Stimulated activated CD4-positive, alpha-beta T cell treated with anti-CD3 and anti-CD28 coated beads, Interleukin-4, amount 100 ng/mL, for 48 hours (primary cell): ENCODE measurements around the gene ABCC6.
"Not testable (repeated sequence)": the region's sequence is repeated elsewhere in the genome, so short reads cannot be mapped to it uniquely, and the experiment has no call there.

Experiments
- DNase-seq, 2 donors: peaks; one replicate each; pipeline ENCODE4 v3.0.0-alpha.2; 2020; ENCODE audit warnings: low read depth in 2 of 2

Gene ABCC6

GRCh38 chr16:16112450-16113053 lies 110.7 kb downstream of the ABCC6 start:
- no peak for DNase-seq

DNA sequence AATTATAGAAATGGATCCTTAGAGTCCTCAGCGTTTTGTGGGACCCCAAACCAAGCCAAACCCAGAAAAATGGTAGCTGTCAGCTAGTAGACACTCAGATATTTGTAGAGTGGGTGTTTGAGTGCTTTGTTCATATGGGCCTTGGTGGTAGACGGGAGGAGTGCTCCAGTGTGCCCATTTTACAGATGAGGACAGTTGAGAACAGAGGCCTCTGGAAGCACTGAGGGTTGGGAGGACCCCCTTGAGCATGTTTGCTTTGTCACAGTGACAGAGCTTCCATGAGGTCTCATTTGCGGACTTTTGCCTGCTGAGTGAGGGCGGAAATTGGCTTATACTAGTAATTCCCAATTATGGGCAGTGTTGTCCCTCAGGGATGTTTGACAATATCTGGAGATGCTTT lies 111.7 kb downstream of the ABCC6 start:
- no peak for DNase-seq

- DNase-seq = no peak
Measured at GRCh38 chr16:16110111-16110490, 113.2 kb downstream of the ABCC6 start.

DNA sequence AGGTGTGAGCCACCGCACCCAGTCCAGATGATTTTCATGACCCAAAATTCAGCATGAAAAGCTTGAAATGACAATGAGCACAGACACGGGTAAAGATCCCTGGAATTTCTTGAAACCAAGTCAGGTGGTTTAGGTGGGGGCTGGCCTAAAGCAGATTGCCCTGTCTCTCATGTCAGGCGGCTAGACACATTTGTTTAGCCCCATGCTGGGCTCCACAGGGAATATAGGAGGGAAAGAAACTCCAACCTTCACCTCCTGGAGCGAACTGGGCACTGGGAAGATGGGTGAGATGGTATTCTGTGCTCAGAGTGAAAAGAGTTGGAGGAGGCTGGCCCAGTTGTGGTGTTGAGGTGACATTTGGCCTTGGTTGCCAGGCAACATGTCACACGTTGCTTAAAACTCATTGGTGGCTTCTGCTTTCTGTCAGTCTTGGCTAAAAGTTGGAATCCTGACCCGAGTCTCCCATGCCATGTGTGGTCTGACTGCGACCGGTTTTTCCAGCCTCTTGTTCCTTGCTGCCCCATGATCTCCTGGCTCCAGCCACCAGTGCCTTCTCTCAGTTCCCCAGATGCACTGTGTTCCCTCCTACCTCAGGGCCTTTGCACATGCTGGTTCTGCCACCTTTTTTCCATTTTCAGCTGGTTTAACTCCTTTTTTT lies 113.7 kb downstream of the ABCC6 start:
- DNase-seq = no peak

GRCh38 chr16:16108759-16109158 lies 114.5 kb downstream of the ABCC6 start:
- no peak for DNase-seq

DNA sequence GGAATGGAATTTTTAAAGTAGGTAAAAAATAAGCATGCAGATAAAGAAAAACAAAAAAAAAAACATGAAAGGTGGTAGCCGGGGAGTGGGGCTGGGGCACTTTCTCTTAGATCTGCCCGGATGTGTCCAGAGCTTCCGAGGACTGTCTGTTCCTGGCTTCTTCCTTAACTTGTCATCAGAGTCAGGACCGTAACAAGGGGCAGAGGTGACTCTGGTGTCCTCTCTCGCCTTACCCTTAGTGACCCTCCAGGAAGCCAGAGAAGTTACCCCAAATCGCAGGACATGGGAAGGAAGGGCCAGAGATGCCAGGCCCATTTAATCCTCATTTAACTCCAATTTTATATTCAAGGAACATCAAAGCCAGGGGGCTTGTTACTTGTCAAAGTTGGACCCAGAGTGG lies 115.5 kb downstream of the ABCC6 start:
- DNase-seq = no peak

- no peak for DNase-seq
Measured at GRCh38 chr16:16106466-16106865, 116.8 kb downstream of the ABCC6 start.

DNA sequence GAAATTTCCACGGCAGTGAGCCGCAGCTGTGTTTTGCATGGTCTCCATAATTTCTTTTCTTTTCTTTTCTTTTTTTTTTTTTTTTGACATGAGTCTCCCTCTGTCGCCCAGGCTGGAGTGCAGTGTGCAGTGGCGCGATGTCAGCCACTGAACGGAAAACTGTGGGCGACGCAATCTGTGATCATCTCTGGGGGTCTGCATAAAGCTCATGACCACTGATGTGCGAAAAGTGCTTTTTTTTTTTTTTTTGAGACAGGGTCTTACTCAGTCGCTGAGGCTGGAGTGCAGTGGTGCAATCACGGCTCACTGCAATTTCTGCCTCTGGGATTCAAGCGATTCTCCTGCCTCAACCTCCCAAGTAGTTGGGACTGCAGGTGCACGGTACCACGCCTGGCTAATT lies 117.6 kb downstream of the ABCC6 start:
- no peak for DNase-seq

- not testable (repeated sequence) for DNase-seq
Measured at GRCh38 chr16:16104804-16105141, 118.5 kb downstream of the ABCC6 start.

- DNase-seq = not testable (repeated sequence)
Measured at GRCh38 chr16:16104132-16104803, 119.0 kb downstream of the ABCC6 start.

DNA sequence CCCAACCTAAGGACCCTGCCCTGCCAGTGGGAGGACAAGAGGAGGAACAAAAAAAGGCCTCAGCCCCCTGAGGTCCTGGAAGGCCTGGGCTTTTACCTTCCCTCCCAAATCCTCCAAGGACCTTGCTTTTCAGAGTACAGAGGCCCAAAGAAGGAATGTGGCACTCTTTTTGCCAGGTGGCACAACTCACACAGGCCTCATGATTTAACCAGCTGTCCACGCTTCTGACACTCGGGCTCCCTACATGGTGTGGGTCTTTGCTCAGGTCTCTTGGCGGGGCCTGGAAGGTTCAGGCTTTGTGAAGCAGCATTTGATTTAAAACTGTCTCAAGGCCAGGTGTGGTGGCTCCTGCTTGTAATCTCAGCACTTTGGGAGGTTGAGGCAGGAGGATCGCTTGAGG lies 120.6 kb downstream of the ABCC6 start:
- no peak for DNase-seq

DNA sequence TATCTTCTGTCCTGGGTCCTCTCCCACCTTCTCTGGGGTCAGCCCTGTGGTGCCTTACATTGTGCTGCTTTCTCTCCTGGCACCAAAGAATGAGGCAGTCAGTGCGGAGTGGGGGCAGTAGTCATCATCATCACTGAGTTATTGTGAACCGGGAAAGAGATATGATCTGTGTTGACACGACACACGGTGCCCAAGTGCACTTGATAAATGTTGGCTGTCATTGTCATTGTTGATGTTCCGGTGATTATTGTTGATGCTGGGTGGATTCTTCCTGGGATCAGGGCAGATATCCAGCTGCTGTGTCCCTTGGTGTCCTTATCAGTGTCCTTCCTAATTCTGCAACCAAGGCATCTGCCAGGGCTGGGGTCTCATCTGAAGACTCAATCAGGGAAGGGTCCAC lies 121.7 kb downstream of the ABCC6 start:
- DNase-seq = no peak

DNA sequence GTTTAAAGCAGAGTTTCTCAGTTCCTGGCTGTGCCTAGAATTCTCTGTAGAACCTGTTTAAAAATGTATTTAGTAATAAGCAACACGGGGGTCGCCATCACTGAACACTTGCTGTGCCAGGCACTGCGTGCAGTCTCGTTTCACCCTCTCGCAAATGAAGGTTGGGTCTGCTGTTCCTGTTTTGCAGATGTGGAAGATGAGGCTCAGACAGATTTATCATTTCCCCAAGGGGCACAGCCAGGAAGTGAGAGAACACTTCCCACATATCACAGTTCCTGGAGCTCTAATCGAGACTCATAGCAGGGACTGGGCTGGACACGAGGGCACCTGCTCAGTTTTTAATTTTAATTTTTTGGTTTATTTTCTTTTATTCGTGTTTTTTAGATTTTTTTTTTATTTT lies 122.7 kb downstream of the ABCC6 start:
- no peak for DNase-seq

DNA sequence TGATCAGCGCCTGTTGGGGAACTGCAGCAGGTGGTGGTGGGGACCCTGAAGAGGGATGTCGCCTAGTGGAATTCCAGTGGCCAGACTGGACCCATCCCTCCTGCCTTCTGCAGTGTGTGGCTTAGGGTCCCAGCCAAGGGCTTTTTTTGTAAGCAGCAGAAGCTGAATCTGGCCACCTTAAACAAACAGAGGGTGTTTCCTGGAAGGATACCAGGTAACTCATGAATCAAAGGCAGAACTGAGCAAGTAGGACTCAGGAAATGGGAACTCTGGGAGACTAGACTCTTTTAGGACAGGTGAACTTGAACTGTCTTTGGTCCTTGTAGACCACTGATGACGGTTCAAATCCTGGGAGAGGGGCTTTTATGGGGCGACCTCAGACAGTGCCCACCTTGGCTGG lies 124.0 kb downstream of the ABCC6 start:
- DNase-seq = no peak
